Inflammatory macrophage (primary cell): ENCODE results near the gene CNTN2.

Experiments
- DNase-seq, 2 donors: peaks; one replicate each; pipeline ENCODE4 v3.0.0-alpha.2; 2020 to 2022

CNTN2 gene

GRCh38 chr1:205025239-205025638 lies 17.8 kb upstream of the CNTN2 start:
- no peak for DNase-seq

- DNase-seq: no peak
Observed at GRCh38 chr1:205026181-205026580, 16.8 kb upstream of the CNTN2 start.

- no peak for DNase-seq
Observed at GRCh38 chr1:205028390-205028789, 14.6 kb upstream of the CNTN2 start.

GRCh38 chr1:205028924-205029323 lies 14.1 kb upstream of the CNTN2 start:
- DNase-seq: no peak

- DNase-seq: no peak
Observed at GRCh38 chr1:205030241-205030640, 12.8 kb upstream of the CNTN2 start.

- DNase-seq: no peak
Observed at GRCh38 chr1:205030896-205031295, 12.1 kb upstream of the CNTN2 start.

GRCh38 chr1:205032508-205032907 lies 10.5 kb upstream of the CNTN2 start:
- no peak for DNase-seq

- no peak for DNase-seq
Observed at GRCh38 chr1:205037539-205037938, 5.5 kb upstream of the CNTN2 start.

- no peak for DNase-seq
Observed at GRCh38 chr1:205038132-205038786, 4.8 kb upstream of the CNTN2 start.

- DNase-seq: no peak
Observed at GRCh38 chr1:205041001-205041715, 1.9 kb upstream of the CNTN2 start.

- no peak for DNase-seq
Observed at GRCh38 chr1:205041998-205042910, 758 bp upstream of the CNTN2 start.

GRCh38 chr1:205043866-205044265 lies 854 bp downstream of the CNTN2 start:
- no peak for DNase-seq

GRCh38 chr1:205044741-205045140 lies 1.7 kb downstream of the CNTN2 start:
- no peak for DNase-seq

- DNase-seq: no peak
Observed at GRCh38 chr1:205045146-205045545, 2.1 kb downstream of the CNTN2 start.

GRCh38 chr1:205046870-205047269 lies 3.9 kb downstream of the CNTN2 start:
- DNase-seq: no peak

- DNase-seq: no peak
Observed at GRCh38 chr1:205047764-205048231, 4.8 kb downstream of the CNTN2 start.

- no peak for DNase-seq
Observed at GRCh38 chr1:205048382-205048781, 5.4 kb downstream of the CNTN2 start.

- no peak for DNase-seq
Observed at GRCh38 chr1:205049479-205049878, 6.5 kb downstream of the CNTN2 start.

GRCh38 chr1:205052690-205053089 lies 9.7 kb downstream of the CNTN2 start:
- no peak for DNase-seq

GRCh38 chr1:205053296-205053695 lies 10.3 kb downstream of the CNTN2 start:
- DNase-seq: no peak

- DNase-seq: no peak
Observed at GRCh38 chr1:205054013-205054412, 11.0 kb downstream of the CNTN2 start.

- no peak for DNase-seq
Observed at GRCh38 chr1:205056188-205056611, 13.2 kb downstream of the CNTN2 start.

- DNase-seq: no peak
Observed at GRCh38 chr1:205056956-205057568, 14.1 kb downstream of the CNTN2 start.
